ENCODE results near the gene ZDHHC1. TPM values are rescaled to one million over a fixed set of nuclear protein-coding genes. Genes with fewer than 3 reads are reported as not detected.

ZDHHC1 gene
- total RNA-seq: 17.4 and 18.7 TPM in 2 replicates
- 19.1 and 22.4 TPM in 2 replicates for polyA plus RNA-seq

GRCh38 chr16:67415872-67416793, at the start of gene ZDHHC1:
Gene ZDHHC1, minus strand, starts transcription at chr16:67416477. Its CDS starts 8,702 bp downstream, at chr16:67407775.
- peak; percentile 38 for TF ChIP-seq CTCF (IDR thresholded peaks at IDR 0.05; ENCODE audit: low read depth, low read length)
- no peaks in the 10 kb centered on the region for H3K4me1 ChIP-seq (ENCODE audit: low read depth)
- no peak within 1 kb of the TSS for H3K27ac ChIP-seq
- no peaks in the 10 kb centered on the region for H3K36me3 ChIP-seq
- DNase-seq (ENCODE audit: low read depth in 1 of 2, low spot score in 1 of 2): peak; percentile 77 to 82
- H3K4me3 ChIP-seq: peak within 1 kb of the TSS; percentile 74
- H3K9me3 ChIP-seq (ENCODE audit: low read depth): no peaks in the 10 kb centered on the region
- H3K27me3 ChIP-seq: no peaks in the 10 kb centered on the region

GRCh38 chr16:67464565-67464964, 48.3 kb upstream of the ZDHHC1 start:
- Histone ChIP-seq H3K36me3 (no peaks in the 10 kb centered on the region), H3K9me3 (ENCODE audit: low read depth) (no peaks in the 10 kb centered on the region), H3K27ac (no peak overlapping the region), H3K4me1 (ENCODE audit: low read depth) (peaks cover 5% of the 10 kb centered on the region), H3K27me3 (no peaks in the 10 kb centered on the region), H3K4me3 (no peak overlapping the region)
- TF ChIP-seq CTCF (IDR thresholded peaks at IDR 0.05; ENCODE audit: low read depth, low read length): no peak
- DNase-seq (ENCODE audit: low read depth in 1 of 2, low spot score in 1 of 2): no peak

- no peak for TF ChIP-seq CTCF (IDR thresholded peaks at IDR 0.05; ENCODE audit: low read depth, low read length)
- peaks cover 14% of the 10 kb centered on the region for H3K4me1 ChIP-seq (ENCODE audit: low read depth)
- no peaks in the 10 kb centered on the region for H3K27me3 ChIP-seq
- no peak for DNase-seq (ENCODE audit: low read depth in 1 of 2, low spot score in 1 of 2)
- H3K4me3 ChIP-seq: no peak overlapping the region
- H3K27ac ChIP-seq: no peak overlapping the region
- H3K9me3 ChIP-seq (ENCODE audit: low read depth): no peaks in the 10 kb centered on the region
- no peaks in the 10 kb centered on the region for H3K36me3 ChIP-seq
Measured at GRCh38 chr16:67463691-67464090, 47.4 kb upstream of the ZDHHC1 start.

GRCh38 chr16:67463059-67463458, 46.8 kb upstream of the ZDHHC1 start:
- no peak for DNase-seq (ENCODE audit: low read depth in 1 of 2, low spot score in 1 of 2)
- Histone ChIP-seq H3K4me1 (ENCODE audit: low read depth) (peaks cover 19% of the 10 kb centered on the region), H3K27me3 (no peaks in the 10 kb centered on the region), H3K9me3 (ENCODE audit: low read depth) (no peaks in the 10 kb centered on the region), H3K27ac (no peak overlapping the region), H3K36me3 (no peaks in the 10 kb centered on the region), H3K4me3 (no peak overlapping the region)
- no peak for TF ChIP-seq CTCF (IDR thresholded peaks at IDR 0.05; ENCODE audit: low read depth, low read length)

- H3K4me3 ChIP-seq: no peak overlapping the region
- DNase-seq (ENCODE audit: low read depth in 1 of 2, low spot score in 1 of 2): no peak
- H3K4me1 ChIP-seq (ENCODE audit: low read depth): peaks cover 19% of the 10 kb centered on the region
Measured at GRCh38 chr16:67462279-67462655, 46.0 kb upstream of the ZDHHC1 start.

More at GRCh38 chr16:67462279-67462655, 46.0 kb upstream of the ZDHHC1 start:
- Histone ChIP-seq H3K36me3 (no peaks in the 10 kb centered on the region), H3K27ac (no peak overlapping the region), H3K9me3 (ENCODE audit: low read depth) (no peaks in the 10 kb centered on the region), H3K27me3 (no peaks in the 10 kb centered on the region)
- TF ChIP-seq CTCF (IDR thresholded peaks at IDR 0.05; ENCODE audit: low read depth, low read length): no peak
